Activated CD4-positive, CD25-positive, alpha-beta regulatory T cell treated with anti-CD3 and anti-CD28 coated beads, Interleukin-2, amount 50 U/mL, for 72 hours (primary cell): ENCODE data around the gene CHMP1A.
"Not testable (repeated sequence)": the region's sequence is repeated elsewhere in the genome, so short reads cannot be mapped to it uniquely, and the experiment has no call there.

Experiments
- DNase-seq: peaks from one replicate; pipeline ENCODE4 v3.0.0; 2021

CHMP1A gene

GRCh38 chr16:89656435-89657121, 930 bp downstream of the CHMP1A start:
- no peak for DNase-seq

DNA sequence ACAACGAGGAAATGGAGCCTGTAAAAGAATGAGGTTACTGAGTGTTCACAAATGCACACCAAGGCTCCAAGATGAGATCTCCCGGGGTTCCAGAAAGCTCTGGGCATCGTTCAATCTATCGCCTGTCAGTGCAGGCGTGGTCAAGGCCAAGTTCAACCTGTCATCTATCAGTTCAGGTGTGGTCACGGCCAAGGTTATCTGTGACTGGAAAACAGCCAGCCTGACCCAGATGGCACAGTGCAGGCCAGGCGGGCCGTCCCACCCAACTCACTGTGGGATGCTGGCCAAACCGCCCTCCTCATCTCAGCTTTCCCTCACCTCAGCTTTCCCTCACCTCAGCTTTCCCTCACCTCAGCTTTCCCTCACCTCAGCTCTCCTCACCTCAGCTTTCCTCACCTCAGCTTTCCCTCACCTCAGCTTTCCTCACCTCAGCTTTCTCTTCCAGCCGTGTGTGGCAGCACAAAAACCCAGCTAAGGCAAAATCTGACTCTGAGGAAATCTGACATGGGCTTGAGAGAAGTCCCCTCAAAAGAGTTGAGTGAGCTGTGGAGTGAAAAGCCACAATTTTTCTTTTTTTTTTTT, 2.4 kb downstream of the CHMP1A start:
- no peak for DNase-seq

- no peak for DNase-seq
These were observed 3.7 kb downstream of the CHMP1A start for GRCh38 chr16:89653656-89654295.

DNA sequence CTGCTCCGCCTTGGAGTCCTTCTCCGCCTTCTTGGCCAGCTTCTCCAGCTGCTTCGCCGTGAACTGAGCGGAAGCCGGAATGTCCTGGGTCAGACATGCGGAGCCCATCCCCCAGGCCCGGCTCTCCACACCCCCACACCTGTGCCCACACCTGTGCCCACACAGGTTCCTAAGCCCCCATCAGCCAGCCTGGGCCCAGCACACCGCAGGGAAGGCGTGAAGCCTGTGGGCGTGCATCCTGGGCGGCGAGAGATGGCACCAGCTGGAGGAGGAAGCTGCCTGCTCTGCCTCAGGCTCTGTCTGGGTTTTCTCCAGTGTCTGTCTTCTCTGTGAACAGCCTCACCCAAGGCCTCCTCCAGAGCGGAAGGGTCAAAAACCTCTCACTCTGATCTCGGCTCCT, 5.9 kb downstream of the CHMP1A start:
- no peak for DNase-seq

- no peak for DNase-seq
These were observed 10.6 kb downstream of the CHMP1A start for GRCh38 chr16:89646906-89647305.

DNA sequence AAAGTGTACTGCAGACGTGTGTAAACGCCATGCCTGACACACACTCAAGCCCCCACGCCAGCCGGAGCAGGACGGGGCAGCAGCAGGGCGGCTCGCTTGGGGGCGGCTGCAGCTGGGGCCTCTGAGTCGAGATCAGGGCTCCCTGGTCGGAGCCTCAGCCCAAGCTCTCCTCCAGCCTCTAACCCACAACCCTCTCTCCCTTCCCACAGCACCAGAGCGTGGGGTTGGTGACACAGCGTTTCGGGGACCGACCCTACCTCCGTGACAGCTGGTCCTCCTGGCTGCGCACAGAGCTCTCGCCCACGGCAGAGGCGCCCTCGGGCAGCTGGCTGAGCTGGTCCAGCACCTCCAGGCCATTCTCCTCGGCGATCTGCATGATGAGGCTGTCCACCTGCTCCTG, 11.2 kb downstream of the CHMP1A start:
- no peak for DNase-seq

- DNase-seq, result no peak
These were observed 12.4 kb downstream of the CHMP1A start for GRCh38 chr16:89645122-89645521.

DNA sequence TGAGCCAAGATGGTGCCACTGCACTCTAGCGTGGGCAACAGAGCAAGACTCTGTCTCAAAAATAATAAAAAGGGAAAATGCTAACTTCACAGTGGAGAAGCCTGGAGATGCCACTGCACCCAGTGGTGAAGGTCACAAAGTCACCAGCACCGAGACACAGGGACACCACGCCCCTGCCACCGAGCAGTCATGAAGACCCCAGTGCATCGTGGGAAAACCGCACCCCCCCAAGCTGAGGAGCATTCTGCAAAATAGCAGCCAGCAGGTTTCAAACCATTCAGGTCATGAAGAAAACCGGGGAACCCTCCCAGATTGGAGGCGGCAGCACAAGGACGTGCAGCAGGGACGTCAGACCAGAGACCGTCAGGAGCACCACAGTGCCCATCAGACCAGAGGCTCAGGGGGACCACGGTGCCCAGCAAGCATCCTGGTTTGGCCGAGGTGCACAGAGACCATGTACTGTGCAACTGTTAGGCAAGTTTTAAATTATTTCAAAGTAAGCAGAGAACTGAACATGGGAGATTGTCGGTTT, 13.7 kb downstream of the CHMP1A start:
- DNase-seq, result no peak

GRCh38 chr16:89642574-89642973, 14.9 kb downstream of the CHMP1A start:
- DNase-seq, result no peak

GRCh38 chr16:89641458-89642119, 15.9 kb downstream of the CHMP1A start:
- no peak for DNase-seq

DNA sequence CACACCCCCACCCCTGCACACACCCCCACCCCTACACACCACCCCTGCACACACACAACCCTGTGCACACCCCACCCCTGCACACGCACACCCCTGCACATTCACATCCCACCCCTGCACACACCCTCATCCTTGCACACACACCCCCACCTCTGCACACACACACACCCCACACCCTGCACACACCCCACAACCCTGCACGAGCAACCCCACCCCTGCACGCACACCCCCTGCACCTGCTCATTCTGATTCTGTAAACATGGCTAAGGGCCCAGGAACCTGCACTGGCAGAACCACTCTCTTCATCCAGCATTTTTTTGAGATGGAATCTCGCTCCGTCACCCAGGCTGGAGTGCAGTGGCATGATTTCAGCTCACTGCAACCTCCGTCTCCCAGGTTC, 18.1 kb downstream of the CHMP1A start:
- no peak for DNase-seq

GRCh38 chr16:89638455-89638854, 19.1 kb downstream of the CHMP1A start:
- no peak for DNase-seq

GRCh38 chr16:89637379-89637778, 20.1 kb downstream of the CHMP1A start:
- no peak for DNase-seq

DNA sequence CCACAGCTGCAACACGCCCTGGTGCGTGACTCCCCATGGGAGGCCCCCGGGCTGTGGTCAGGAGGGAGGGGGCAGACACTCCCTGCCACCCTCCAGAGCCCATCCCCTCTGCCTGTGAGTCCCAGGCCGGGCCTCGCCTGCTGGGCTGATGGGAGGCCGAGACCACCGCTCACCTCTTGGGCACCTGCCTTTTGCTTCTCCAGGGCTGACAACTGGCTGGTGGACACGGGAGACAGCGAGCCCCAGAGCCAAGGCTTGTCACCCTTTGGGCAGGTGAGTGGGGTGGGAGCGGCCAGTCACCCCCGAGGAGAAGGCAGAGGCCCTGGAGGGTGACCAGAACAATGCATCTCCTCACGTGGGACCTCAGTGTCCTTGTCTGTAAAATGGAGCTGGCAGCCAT, 20.8 kb downstream of the CHMP1A start:
- no peak for DNase-seq

- not testable (repeated sequence) for DNase-seq
These were observed 22.8 kb downstream of the CHMP1A start for GRCh38 chr16:89634463-89635385.

GRCh38 chr16:89633064-89633631, 24.4 kb downstream of the CHMP1A start:
- DNase-seq, result no peak

DNA sequence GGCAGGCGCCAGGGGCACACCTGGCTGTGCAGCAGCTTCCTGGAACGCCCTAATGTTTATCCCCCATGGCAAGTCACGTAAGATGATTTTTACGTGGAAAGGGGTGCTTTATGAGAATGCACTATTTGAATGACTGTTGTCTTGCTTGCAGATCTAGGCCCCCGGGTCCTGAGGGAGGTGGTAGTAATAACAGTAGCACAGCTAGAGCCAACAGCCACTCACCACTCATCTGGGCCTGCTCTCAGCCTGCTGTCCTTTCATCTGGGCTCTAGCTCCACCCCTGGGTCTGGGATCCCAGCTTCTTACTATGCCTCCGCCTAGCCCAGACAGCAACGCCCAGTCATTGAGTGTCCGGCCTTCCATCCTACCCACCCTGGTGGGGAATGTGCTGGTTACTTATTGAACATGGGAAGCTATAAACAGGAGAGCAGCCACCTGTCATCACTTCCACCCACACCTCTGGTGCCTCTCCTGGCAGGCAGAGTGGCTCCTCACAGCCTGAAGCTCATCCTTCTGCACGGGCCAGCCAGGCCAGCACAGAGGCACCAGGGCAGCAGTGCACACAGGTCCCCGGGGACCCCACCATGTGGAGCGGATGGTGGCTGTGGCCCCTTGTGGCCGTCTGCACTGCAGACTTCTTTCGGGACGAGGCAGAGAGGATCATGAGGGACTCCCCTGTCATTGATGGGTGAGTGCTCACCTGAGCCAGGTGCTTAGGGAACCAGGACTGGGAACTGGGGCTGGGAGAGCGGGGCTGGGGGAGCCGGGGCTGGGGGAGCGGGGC, 27.5 kb downstream of the CHMP1A start:
- DNase-seq, result no peak

- no peak for DNase-seq
These were observed 32.4 kb downstream of the CHMP1A start for GRCh38 chr16:89624777-89625761.

DNA sequence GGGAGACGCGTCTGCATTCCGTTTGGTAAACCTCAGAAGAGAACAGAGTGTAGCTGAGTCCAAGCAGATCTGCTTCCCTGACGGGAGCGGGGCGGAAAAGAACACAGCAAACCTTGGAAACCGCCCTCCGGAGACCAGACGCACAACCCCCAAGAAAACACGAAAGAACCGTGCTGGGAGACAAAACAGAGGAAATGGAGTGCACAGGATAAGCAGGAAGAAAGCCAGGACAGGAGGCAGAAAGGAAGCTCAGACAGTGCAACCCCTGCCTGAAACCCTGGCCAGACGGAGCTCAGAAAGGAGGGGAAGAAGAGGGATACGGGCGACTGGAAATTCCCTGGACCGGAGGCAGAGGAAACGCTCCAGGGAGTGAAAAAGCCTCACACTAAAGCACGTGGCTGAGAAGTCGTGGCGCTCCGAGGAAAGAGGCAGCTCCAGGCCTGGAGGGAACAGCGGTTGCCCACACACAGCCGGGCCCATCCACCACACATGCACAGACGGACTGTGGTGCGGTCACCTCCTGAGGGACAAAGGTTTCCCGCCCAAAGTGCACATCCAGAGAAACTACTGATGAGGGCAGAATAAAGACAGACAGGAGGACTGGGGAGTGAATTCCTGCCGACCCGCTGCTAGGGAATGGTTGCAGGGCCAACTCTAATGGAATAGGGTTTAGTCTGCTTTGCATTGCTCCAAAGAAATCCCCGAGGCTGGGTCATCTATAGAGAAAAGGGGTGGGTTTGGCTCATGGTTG, 33.8 kb downstream of the CHMP1A start:
- no peak for DNase-seq
